B cell (primary cell): ENCODE data around the gene COL4A1. TPM values are rescaled to one million over a fixed set of nuclear protein-coding genes. Genes with fewer than 3 reads are reported as not detected.

ENCODE experiments used
- ATAC-seq: fragments of 200-7000 bp; cut with Tn5 transposase; one replicate; pipeline ENCODE4 v1.10.0; 2021; ENCODE audit warnings: low read depth, mild to moderate bottlenecking, moderate number of reproducible peaks, moderate library complexity
- CTCF ChIA-PET: fragments of 350-600 bp; sonication (Branson Sonifier 250); formaldehyde crosslinking; loops from one replicate; lab custom pipeline; 2021; ENCODE audit warnings: antibody characterized with exemption, inconsistent platforms; lab: Charles Lee
- POLR2A ChIA-PET: fragments of 350-600 bp; sonication (Branson Sonifier 250); formaldehyde crosslinking; loops from one replicate; lab custom pipeline; 2021; ENCODE audit warnings: antibody characterized with exemption; lab: Charles Lee
- DNase-seq: peaks from one replicate; pipeline ENCODE4 v3.0.0; 2013
- H2AFZ ChIP-seq: 2 replicates; pipeline ENCODE4 v1.6.1; 2012; ENCODE audit warnings: mild to moderate bottlenecking, low read depth, low read length; ENCODE audit not compliant: insufficient read depth, poor library complexity, severe bottlenecking
- H3K27ac ChIP-seq, 2 donors: 1 replicate in 1 of 2; 2 replicates in 1 of 2; pipeline ENCODE4 v1.5.1; 2012 to 2013; ENCODE audit warnings: low read length in 2 of 2, mild to moderate bottlenecking in 2 of 2, moderate library complexity in 1 of 2
- H3K27me3 ChIP-seq, 4 experiments: fragments of 200-600 bp in 1 of 4; sonication (generic) in 1 of 4; replicated peaks in 1 of 4; 1 replicate in 2 of 4; 2 replicates in 2 of 4; pipeline versions ENCODE4 v1.6.1 to v1.7.0; 2013 to 2016; ENCODE audit warnings: low read length in 3 of 4, mild to moderate bottlenecking in 2 of 4, mixed read lengths in 1 of 4, moderate library complexity in 1 of 4; ENCODE audit not compliant: insufficient read depth in 4 of 4, control insufficient read depth in 3 of 4; ENCODE audit errors: control extremely low read depth in 1 of 4
- H3K36me3 ChIP-seq, 2 experiments: replicated peaks in 1 of 2; 1 replicate in 1 of 2; 2 replicates in 1 of 2; pipeline versions ENCODE4 v1.6.1 to v1.7.1; 2013; ENCODE audit warnings: low read length in 1 of 2; ENCODE audit not compliant: insufficient read depth in 2 of 2, control insufficient read depth in 1 of 2; ENCODE audit errors: control extremely low read depth in 1 of 2, extremely low read depth in 1 of 2
- H3K4me1 ChIP-seq, 2 donors: fragments of 200-600 bp in 1 of 2; sonication (generic) in 1 of 2; 1 replicate in 1 of 2; 2 replicates in 1 of 2; pipeline versions ENCODE4 v1.5.1 to v1.6.1; 2013 to 2017; ENCODE audit warnings: low read length in 2 of 2; ENCODE audit not compliant: control insufficient read depth in 2 of 2, insufficient read depth in 2 of 2
- H3K4me2 ChIP-seq: replicated peaks from 2 replicates; pipeline ENCODE3; 2012; ENCODE audit warnings: mild to moderate bottlenecking, low read depth, low read length; ENCODE audit not compliant: poor library complexity, severe bottlenecking
- H3K4me3 ChIP-seq, 5 experiments: fragments of 200-600 bp in 1 of 5; sonication (generic) in 1 of 5; 1 replicate in 3 of 5; 2 replicates in 2 of 5; pipeline versions ENCODE4 v1.5.1 to v1.7.0; 2011 to 2016; ENCODE audit warnings: low read length in 4 of 5, mild to moderate bottlenecking in 4 of 5, low read depth in 2 of 5, control low read depth in 1 of 5, moderate library complexity in 1 of 5; ENCODE audit not compliant: insufficient read depth in 1 of 5; ENCODE audit errors: control extremely low read depth in 1 of 5, extremely low read depth in 1 of 5
- H3K79me2 ChIP-seq: fragments of 200-600 bp; sonication (generic); one replicate; pipeline ENCODE4 v1.6.0; 2016; ENCODE audit warnings: low read length; ENCODE audit not compliant: control insufficient read depth, insufficient read depth
- H3K9ac ChIP-seq: fragments of 200-600 bp; sonication (generic); 2 replicates; pipeline ENCODE4 v1.6.1; 2017; ENCODE audit warnings: mild to moderate bottlenecking, low read length, moderate library complexity
- H3K9me3 ChIP-seq, 3 donors: one replicate each; pipeline versions ENCODE4 v1.6.1 to v1.7.1; 2013; ENCODE audit warnings: low read length in 2 of 3; ENCODE audit not compliant: control insufficient read depth in 2 of 3, insufficient read depth in 1 of 3; ENCODE audit errors: control extremely low read depth in 1 of 3
- H4K20me1 ChIP-seq: 2 replicates; pipeline ENCODE4 v1.6.0; 2012; ENCODE audit warnings: mild to moderate bottlenecking, low read length; ENCODE audit not compliant: insufficient read depth, control insufficient read depth, poor library complexity, severe bottlenecking
- H3K27ac Mint-ChIP-seq: one replicate; pipeline ENCODE4 v1.8.0; 2021; ENCODE audit warnings: mixed read lengths
- H3K27me3 Mint-ChIP-seq: one replicate; pipeline ENCODE4 v1.8.0; 2021; ENCODE audit warnings: mixed read lengths
- H3K4me1 Mint-ChIP-seq: one replicate; pipeline ENCODE4 v1.8.0; 2021; ENCODE audit warnings: mixed read lengths
- H3K4me3 Mint-ChIP-seq: one replicate; pipeline ENCODE4 v1.8.0; 2021; ENCODE audit warnings: mixed read lengths
- H3K9me3 Mint-ChIP-seq: one replicate; pipeline ENCODE4 v1.8.0; 2022; ENCODE audit warnings: mixed read lengths; ENCODE audit not compliant: insufficient read depth
- CTCF ChIP-seq: fragments of 200-600 bp; IDR thresholded peaks from one replicate; pipeline ENCODE4 v1.8.0; 2022; ENCODE audit warnings: antibody characterized with exemption, mild to moderate bottlenecking
- EZH2 ChIP-seq: IDR thresholded peaks from 2 replicates; pipeline ENCODE4 v1.6.1; 2012; ENCODE audit warnings: borderline replicate concordance, low read depth, mild to moderate bottlenecking, moderate library complexity, low read length; ENCODE audit not compliant: insufficient read depth, poor library complexity, severe bottlenecking
- WGBS: methylation state at CpG from one replicate; pipeline ENCODE4 v1.1.5; 2013; ENCODE audit warnings: missing lambda C conversion rate; ENCODE audit not compliant: insufficient coverage; 5-methylcytosine and 5-hydroxymethylcytosine counted together
- intact Hi-C: fragments of 100-400 bp; cut with micrococcal nuclease; formaldehyde crosslinking; loops from one replicate; pipeline ENCODE4 v1.10.0; 2022
- polyA plus RNA-seq: library from polyadenylated mRNA; depleted of rRNA; stranded (reverse); fragments of >200 nt; gene quantifications from 2 replicates; pipeline ENCODE4 v1.2.3, GENCODE V29; 2012
- total RNA-seq, 2 donors: library from RNA; stranded (reverse); fragments of 120-200 nt in 1 of 2; gene quantifications; 1 replicate in 1 of 2; 2 replicates in 1 of 2; pipeline versions ENCODE4 v1.2.3 to v1.2.4, GENCODE V29; 2013 to 2022

COL4A1 gene
- total and polyA plus RNA-seq, 2 donors (not counting 1 experiment from before 2014, with no cell fraction given): not detected

DNA sequence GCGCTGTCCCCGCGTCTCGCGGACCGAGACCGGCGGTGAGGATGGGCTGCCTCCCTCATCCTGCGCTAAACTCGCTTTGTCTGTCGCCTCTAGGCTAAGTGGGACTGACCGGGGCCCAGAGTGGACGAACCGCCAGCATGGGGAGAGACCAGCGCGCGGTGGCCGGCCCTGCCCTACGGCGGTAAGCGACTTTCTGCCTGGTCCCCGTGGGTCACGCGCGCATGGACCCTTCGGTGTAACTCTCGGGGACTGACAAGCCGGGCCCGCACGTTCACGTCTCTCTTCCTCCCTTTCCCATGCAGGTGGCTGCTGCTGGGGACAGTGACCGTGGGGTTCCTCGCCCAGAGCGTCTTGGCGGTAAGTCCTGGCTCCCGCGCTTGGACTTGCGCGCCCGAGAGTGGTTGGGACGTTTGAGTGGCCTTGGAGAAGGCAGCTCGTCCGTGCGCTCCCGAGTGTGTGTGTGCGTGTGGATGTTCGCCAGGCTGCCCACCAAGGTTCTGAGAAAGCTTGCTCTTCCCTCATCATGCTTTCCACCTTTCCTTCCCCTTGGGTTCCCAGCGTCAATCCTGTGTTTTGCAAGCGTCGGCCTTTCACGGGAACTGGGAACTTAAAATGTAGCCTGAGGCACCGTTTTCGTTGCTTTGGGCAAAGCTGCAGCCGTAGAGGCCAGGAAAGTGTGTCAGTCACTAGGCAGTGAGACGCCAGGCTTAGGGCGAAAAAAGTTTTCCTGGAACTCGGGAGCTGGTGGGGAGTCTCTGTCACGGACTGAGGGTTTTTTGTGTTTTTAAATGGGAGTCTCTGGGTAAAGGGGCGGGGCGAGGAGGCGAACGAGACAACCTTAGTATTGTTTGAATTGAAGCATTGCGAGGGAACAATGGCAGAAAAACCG lies 1.1 kb upstream of the COL4A1 start:
- ChIA-PET POLR2A (no interaction called here), CTCF (no interaction called here)
- H3K79me2 ChIP-seq: no peaks in the 10 kb centered on the region
- H3K9me3 ChIP-seq: peaks cover 0 to 7% (median 0%) of the 10 kb centered on the region in 3 donors
- H2AFZ ChIP-seq: no peak overlapping the region
- no peaks in the 10 kb centered on the region for H4K20me1 ChIP-seq
- intact Hi-C loops: no loop called here
- no peak overlapping the region for H3K4me2 ChIP-seq
- H3K27ac ChIP-seq: no peak overlapping the region
- WGBS: 9% methylated on average over 63 of the region's 64 CpGs
- DNase-seq: peak; percentile 4
- H3K9ac ChIP-seq: no peak overlapping the region
- no peak for TF ChIP-seq EZH2
- no peak overlapping the region for H3K4me3 ChIP-seq
- H3K4me1 ChIP-seq: no peaks in the 10 kb centered on the region
- Mint-ChIP-seq H3K27ac (no peak overlapping the region), H3K4me1 (no peaks in the 10 kb centered on the region), H3K27me3 (peaks cover 69% of the 10 kb centered on the region), H3K4me3 (no peak overlapping the region), H3K9me3 (no peaks in the 10 kb centered on the region)
- H3K27me3 ChIP-seq: peaks cover 0 to 56% (median 16%) of the 10 kb centered on the region in 4 experiments
- no peaks in the 10 kb centered on the region for H3K36me3 ChIP-seq
- ATAC-seq: no peak

DNA sequence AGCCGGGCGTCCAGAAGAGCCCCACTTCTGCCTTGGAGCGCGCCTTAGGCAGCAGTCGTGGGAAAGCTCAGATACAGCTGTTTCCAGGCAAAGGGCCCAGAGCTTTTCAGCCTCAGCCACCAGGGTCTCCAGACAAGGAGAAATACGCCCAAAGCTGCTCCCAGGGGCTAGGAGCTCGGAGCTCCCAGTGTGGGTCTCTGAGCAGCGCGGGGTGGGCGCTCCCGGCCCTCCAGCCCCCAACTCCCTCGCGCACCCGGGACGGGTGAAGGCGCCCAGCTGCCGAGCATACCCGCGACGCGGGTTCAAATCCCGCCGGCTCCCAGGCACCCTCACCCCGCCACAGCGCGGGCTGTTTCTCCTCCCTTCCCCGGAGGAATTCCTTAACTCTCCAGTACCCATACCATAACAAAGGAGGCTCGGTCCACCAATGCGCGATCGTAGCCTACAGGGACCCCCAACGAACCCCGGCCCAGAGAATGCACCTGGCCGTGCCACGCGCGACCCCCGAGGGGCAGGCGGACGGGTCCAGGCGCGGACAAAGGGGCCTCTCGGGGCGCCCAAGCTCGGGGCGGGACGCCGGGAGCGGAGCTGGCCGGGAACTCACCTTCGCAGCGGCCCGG lies 507 bp downstream of the COL4A1 start:
- no peak overlapping the region for H3K4me3 ChIP-seq
- H3K27me3 ChIP-seq: peaks cover 0 to 48% (median 14%) of the 10 kb centered on the region in 4 experiments
- H3K79me2 ChIP-seq: no peaks in the 10 kb centered on the region
- H3K27ac Mint-ChIP-seq: no peak overlapping the region
- H3K36me3 ChIP-seq: no peaks in the 10 kb centered on the region
- ChIA-PET CTCF (no interaction called here), POLR2A (no interaction called here)
- H4K20me1 ChIP-seq: no peaks in the 10 kb centered on the region
- TF ChIP-seq EZH2 (no peak), CTCF (no peak)
- H3K4me3 Mint-ChIP-seq: no peak overlapping the region
- no peaks in the 10 kb centered on the region for H3K4me1 ChIP-seq
- H3K27me3 Mint-ChIP-seq: peaks cover 74% of the 10 kb centered on the region
- intact Hi-C loops: no loop called here
- peaks cover 0 to 3% (median 0%) of the 10 kb centered on the region in 3 donors for H3K9me3 ChIP-seq
- 5% methylated on average over 53 of the region's 53 CpGs for WGBS
- ATAC-seq (no peak), DNase-seq (no peak)
- H3K4me1 Mint-ChIP-seq: no peaks in the 10 kb centered on the region
- no peak overlapping the region for H3K27ac ChIP-seq
- no peak overlapping the region for H2AFZ ChIP-seq
- no peak overlapping the region for H3K4me2 ChIP-seq
- no peaks in the 10 kb centered on the region for H3K9me3 Mint-ChIP-seq
- no peak overlapping the region for H3K9ac ChIP-seq
